CMK (cell line): Measurements from ENCODE around the gene C18orf54.
"Not testable (repeated sequence)": the region's sequence is repeated elsewhere in the genome, so short reads cannot be mapped to it uniquely, and the experiment has no call there.

Source experiments
- DNase-seq: peaks from one replicate; pipeline ENCODE4 v3.0.0-alpha.2; 2010; ENCODE audit warnings: low read depth

C18orf54 gene

GRCh38 chr18:54386800-54387495, 29.2 kb downstream of the C18orf54 start:
- DNase-seq: not testable (repeated sequence)

GRCh38 chr18:54387631-54388030, 29.9 kb downstream of the C18orf54 start:
- DNase-seq: no peak

- DNase-seq: peak; percentile 17
Observed at GRCh38 chr18:54388203-54389142, 30.8 kb downstream of the C18orf54 start.

GRCh38 chr18:54389143-54389505, 31.4 kb downstream of the C18orf54 start:
- no peak for DNase-seq

- DNase-seq: no peak
Observed at GRCh38 chr18:54390838-54391237, 33.1 kb downstream of the C18orf54 start.

GRCh38 chr18:54392543-54393023, 34.9 kb downstream of the C18orf54 start:
- DNase-seq: peak; percentile 22

- no peak for DNase-seq
Observed at GRCh38 chr18:54393648-54394294, 36.1 kb downstream of the C18orf54 start.

GRCh38 chr18:54396760-54397159, 39.1 kb downstream of the C18orf54 start:
- DNase-seq: no peak

- DNase-seq: no peak
Observed at GRCh38 chr18:54405290-54405689, 47.6 kb downstream of the C18orf54 start.

GRCh38 chr18:54411781-54412180, 54.1 kb downstream of the C18orf54 start:
- no peak for DNase-seq

- DNase-seq: no peak
Observed at GRCh38 chr18:54415086-54415485, 57.4 kb downstream of the C18orf54 start.

GRCh38 chr18:54416436-54416835, 58.7 kb downstream of the C18orf54 start:
- no peak for DNase-seq

GRCh38 chr18:54423831-54424230, 66.1 kb downstream of the C18orf54 start:
- DNase-seq: no peak

- DNase-seq: no peak
Observed at GRCh38 chr18:54426085-54426665, 68.5 kb downstream of the C18orf54 start.
